Umbilical cord (tissue), 2 donors: ENCODE data around the gene HSP90B1. TPM values are rescaled to one million over a fixed set of nuclear protein-coding genes. Genes with fewer than 3 reads are reported as not detected.

ENCODE experiments used
- DNase-seq: peaks from one replicate; pipeline ENCODE4 v3.0.0-alpha.2; 2015; ENCODE audit warnings: low spot score
- total RNA-seq: library from RNA; depleted of rRNA; stranded (reverse); fragments of >200 nt; gene quantifications from one replicate; pipeline ENCODE4 v1.2.3, GENCODE V29; 2014; ENCODE audit warnings: low replicate concordance; ENCODE audit not compliant: insufficient read depth

Gene HSP90B1
- total RNA-seq = 387 TPM

GRCh38 chr12:103930034-103930786 is at the start of gene HSP90B1:
HSP90B1 (plus strand) TSS chr12:103930410; CDS start chr12:103930516, 106 bp downstream.
- DNase-seq = peak; percentile 100

- DNase-seq = no peak
Measured at GRCh38 chr12:103881261-103881660, 48.9 kb upstream of the HSP90B1 start.

GRCh38 chr12:103882861-103883596 is 47.2 kb upstream of the HSP90B1 start:
- no peak for DNase-seq

- DNase-seq = no peak
Measured at GRCh38 chr12:103883908-103884307, 46.3 kb upstream of the HSP90B1 start.

GRCh38 chr12:103884316-103884715 is 45.9 kb upstream of the HSP90B1 start:
- peak; percentile 32 for DNase-seq

- no peak for DNase-seq
Measured at GRCh38 chr12:103886195-103886797, 43.9 kb upstream of the HSP90B1 start.

GRCh38 chr12:103887738-103888137 is 42.5 kb upstream of the HSP90B1 start:
- DNase-seq = no peak

- no peak for DNase-seq
Measured at GRCh38 chr12:103897316-103897715, 32.9 kb upstream of the HSP90B1 start.

GRCh38 chr12:103901518-103902173 is 28.6 kb upstream of the HSP90B1 start:
- no peak for DNase-seq

GRCh38 chr12:103903993-103904392 is 26.2 kb upstream of the HSP90B1 start:
- DNase-seq = no peak

- DNase-seq = no peak
Measured at GRCh38 chr12:103905730-103906349, 24.4 kb upstream of the HSP90B1 start.

GRCh38 chr12:103908246-103908541 is 22.0 kb upstream of the HSP90B1 start:
- no peak for DNase-seq

GRCh38 chr12:103908877-103909276 is 21.3 kb upstream of the HSP90B1 start:
- peak; percentile 38 for DNase-seq

- no peak for DNase-seq
Measured at GRCh38 chr12:103909811-103910210, 20.4 kb upstream of the HSP90B1 start.

- no peak for DNase-seq
Measured at GRCh38 chr12:103912069-103912468, 18.1 kb upstream of the HSP90B1 start.

GRCh38 chr12:103913100-103913499 is 17.1 kb upstream of the HSP90B1 start:
- no peak for DNase-seq

- no peak for DNase-seq
Measured at GRCh38 chr12:103915306-103915705, 14.9 kb upstream of the HSP90B1 start.

GRCh38 chr12:103917873-103918272 is 12.3 kb upstream of the HSP90B1 start:
- DNase-seq = no peak

- no peak for DNase-seq
Measured at GRCh38 chr12:103924761-103925641, 5.2 kb upstream of the HSP90B1 start.

- DNase-seq = peak; percentile 22
Measured at GRCh38 chr12:103928682-103929045, 1.5 kb upstream of the HSP90B1 start.
